ENCODE data around the gene BST2.

DNA sequence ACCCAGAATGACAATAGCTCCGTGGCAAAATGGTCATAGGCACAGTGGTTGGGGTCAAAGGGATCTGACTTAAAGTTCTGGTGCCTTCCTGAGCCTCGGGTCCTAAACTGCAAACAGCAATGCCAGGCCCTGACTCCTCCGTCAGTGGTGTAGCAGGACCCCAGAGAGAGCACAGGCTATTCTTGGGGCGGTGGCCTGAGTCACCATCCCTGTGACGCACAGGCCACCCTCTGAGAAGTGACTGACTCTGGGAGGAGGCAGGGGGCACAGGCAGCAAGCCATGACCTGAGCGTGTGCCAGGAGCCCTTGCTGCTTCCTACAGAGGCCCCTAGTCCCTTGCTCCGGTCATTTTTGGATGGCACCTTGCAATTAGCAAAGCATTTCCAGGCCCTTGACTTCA lies 47.0 kb downstream of the BST2 start:
- TF ChIP-seq, protein P1, sequence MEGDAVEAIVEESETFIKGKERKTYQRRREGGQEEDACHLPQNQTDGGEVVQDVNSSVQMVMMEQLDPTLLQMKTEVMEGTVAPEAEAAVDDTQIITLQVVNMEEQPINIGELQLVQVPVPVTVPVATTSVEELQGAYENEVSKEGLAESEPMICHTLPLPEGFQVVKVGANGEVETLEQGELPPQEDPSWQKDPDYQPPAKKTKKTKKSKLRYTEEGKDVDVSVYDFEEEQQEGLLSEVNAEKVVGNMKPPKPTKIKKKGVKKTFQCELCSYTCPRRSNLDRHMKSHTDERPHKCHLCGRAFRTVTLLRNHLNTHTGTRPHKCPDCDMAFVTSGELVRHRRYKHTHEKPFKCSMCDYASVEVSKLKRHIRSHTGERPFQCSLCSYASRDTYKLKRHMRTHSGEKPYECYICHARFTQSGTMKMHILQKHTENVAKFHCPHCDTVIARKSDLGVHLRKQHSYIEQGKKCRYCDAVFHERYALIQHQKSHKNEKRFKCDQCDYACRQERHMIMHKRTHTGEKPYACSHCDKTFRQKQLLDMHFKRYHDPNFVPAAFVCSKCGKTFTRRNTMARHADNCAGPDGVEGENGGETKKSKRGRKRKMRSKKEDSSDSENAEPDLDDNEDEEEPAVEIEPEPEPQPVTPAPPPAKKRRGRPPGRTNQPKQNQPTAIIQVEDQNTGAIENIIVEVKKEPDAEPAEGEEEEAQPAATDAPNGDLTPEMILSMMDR (IDR thresholded peaks at IDR 0.05), result no peak
- TF ChIP-seq, protein P2, sequence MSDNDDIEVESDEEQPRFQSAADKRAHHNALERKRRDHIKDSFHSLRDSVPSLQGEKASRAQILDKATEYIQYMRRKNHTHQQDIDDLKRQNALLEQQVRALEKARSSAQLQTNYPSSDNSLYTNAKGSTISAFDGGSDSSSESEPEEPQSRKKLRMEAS (CRISPR knock-in tag; IDR thresholded peaks at IDR 0.05), result no peak
- TF ChIP-seq FOXJ3 (CRISPR knock-in tag; IDR thresholded peaks at IDR 0.05; ENCODE audit: borderline replicate concordance) (no peak), JUN (CRISPR knock-in tag; IDR thresholded peaks at IDR 0.05) (no peak), ETV6 (CRISPR knock-in tag; IDR thresholded peaks at IDR 0.05) (no peak), ZNF232 (CRISPR knock-in tag; IDR thresholded peaks at IDR 0.05) (no peak), SOX15 (CRISPR knock-in tag; IDR thresholded peaks at IDR 0.05) (no peak), NFYB (CRISPR knock-in tag; conservative IDR thresholded peaks at IDR 0.05; ENCODE audit: low read depth) (no peak), TEAD1 (CRISPR knock-in tag; IDR thresholded peaks at IDR 0.05) (no peak), CREM (CRISPR knock-in tag; IDR thresholded peaks at IDR 0.05) (no peak)
- TF ChIP-seq, protein P3, sequence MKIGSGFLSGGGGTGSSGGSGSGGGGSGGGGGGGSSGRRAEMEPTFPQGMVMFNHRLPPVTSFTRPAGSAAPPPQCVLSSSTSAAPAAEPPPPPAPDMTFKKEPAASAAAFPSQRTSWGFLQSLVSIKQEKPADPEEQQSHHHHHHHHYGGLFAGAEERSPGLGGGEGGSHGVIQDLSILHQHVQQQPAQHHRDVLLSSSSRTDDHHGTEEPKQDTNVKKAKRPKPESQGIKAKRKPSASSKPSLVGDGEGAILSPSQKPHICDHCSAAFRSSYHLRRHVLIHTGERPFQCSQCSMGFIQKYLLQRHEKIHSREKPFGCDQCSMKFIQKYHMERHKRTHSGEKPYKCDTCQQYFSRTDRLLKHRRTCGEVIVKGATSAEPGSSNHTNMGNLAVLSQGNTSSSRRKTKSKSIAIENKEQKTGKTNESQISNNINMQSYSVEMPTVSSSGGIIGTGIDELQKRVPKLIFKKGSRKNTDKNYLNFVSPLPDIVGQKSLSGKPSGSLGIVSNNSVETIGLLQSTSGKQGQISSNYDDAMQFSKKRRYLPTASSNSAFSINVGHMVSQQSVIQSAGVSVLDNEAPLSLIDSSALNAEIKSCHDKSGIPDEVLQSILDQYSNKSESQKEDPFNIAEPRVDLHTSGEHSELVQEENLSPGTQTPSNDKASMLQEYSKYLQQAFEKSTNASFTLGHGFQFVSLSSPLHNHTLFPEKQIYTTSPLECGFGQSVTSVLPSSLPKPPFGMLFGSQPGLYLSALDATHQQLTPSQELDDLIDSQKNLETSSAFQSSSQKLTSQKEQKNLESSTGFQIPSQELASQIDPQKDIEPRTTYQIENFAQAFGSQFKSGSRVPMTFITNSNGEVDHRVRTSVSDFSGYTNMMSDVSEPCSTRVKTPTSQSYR (CRISPR knock-in tag; IDR thresholded peaks at IDR 0.05), result no peak
